Measurements from ENCODE around the gene MEF2D.
A peak's percentile ranks its signal among the peaks of the same experiment; 100 is the strongest.

The MEF2D gene

DNA sequence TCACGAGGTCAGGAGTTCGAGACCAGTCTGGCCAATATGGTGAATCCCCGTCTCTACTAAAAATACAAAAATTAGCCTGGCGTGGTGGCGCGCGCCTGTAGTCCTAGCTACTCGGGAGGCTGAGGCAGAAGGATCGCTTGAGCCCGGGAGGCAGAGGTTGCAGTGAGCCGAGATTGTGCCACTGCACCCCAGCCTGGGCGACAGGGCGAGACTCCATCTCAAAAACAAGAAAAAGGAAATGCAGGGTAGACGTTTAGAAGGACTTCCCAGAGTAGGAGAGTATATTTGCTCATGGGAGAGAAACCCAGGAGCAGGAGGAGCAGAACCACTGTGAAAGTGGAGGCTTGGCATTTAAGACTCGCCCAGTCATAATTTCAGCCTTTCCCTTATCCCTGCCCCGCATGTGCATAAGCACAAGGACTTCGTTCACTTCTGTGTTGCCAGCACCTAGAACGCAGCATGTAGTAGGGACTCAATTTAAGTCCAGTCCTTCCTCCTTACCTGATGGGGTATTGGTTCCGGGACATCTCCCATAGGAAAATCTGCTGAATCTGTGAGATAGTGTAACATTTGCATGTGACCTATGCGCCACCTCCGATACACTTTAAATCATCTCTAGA lies 5.2 kb upstream of the MEF2D start:
- Mint-ChIP-seq H3K27me3 (ENCODE audit: low read depth) (peaks cover 5% of the 10 kb centered on the region), H3K36me3 (ENCODE audit: low read depth) (no peaks in the 10 kb centered on the region), H3K4me3 (peak overlapping the region; percentile 72 to 86 (median 85)), H3K9me3 (no peaks in the 10 kb centered on the region), H3K27ac (peak overlapping the region; percentile 92 to 99 (median 96)), H3K4me1 (peaks cover 74% of the 10 kb centered on the region)
- TF ChIP-seq, protein P1, sequence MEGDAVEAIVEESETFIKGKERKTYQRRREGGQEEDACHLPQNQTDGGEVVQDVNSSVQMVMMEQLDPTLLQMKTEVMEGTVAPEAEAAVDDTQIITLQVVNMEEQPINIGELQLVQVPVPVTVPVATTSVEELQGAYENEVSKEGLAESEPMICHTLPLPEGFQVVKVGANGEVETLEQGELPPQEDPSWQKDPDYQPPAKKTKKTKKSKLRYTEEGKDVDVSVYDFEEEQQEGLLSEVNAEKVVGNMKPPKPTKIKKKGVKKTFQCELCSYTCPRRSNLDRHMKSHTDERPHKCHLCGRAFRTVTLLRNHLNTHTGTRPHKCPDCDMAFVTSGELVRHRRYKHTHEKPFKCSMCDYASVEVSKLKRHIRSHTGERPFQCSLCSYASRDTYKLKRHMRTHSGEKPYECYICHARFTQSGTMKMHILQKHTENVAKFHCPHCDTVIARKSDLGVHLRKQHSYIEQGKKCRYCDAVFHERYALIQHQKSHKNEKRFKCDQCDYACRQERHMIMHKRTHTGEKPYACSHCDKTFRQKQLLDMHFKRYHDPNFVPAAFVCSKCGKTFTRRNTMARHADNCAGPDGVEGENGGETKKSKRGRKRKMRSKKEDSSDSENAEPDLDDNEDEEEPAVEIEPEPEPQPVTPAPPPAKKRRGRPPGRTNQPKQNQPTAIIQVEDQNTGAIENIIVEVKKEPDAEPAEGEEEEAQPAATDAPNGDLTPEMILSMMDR (IDR thresholded peaks at IDR 0.05; ENCODE audit: unreplicated experiment in 3 of 3): no peak

DNA sequence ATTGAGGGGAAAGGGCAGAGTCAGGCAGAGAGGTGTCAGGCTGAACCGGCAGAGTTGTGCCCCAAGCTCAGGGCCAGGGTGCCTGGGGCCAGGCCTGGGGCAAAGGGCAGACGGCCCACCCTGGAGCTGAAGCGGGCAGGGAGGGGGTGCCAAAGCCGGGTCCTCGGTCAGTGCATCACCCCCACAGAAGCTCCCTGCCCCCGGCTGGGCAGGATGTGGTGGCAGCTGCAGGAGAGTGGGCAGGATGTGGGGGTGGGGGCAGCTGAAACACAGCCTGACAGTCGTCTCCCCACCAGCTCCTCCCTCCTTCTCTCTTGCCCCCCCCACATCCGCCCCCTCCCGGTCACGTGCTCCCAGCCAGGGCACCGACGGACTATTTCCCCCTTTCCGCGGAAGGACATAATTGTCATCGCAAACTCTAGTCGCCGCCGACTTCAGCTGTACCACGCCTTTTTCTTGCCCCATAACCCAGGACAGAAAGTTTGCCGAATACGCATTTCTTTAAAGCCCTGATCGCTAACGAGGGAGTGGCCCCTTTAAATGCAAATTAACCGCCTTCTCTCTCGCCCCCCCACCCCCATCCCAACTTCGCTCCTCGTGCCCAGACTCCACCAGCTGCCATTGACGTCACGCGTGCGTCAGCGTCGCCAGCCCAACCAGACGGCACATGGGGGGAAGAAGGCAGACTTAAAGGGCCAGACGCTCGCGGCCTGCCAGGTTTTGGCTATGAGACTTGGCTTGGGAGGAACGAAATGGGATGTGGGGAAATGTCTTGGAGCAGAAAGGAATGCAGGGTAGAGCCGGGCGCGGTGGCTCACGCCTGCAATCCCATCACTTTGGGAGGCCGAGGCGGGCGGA lies 4.5 kb upstream of the MEF2D start:
- Mint-ChIP-seq H3K4me3 (peak overlapping the region; percentile 72 to 86 (median 85)), H3K27me3 (ENCODE audit: low read depth) (peaks cover 5% of the 10 kb centered on the region), H3K4me1 (peaks cover 67% of the 10 kb centered on the region), H3K9me3 (no peaks in the 10 kb centered on the region), H3K27ac (peak overlapping the region; percentile 92 to 99 (median 96)), H3K36me3 (ENCODE audit: low read depth) (no peaks in the 10 kb centered on the region)
- TF ChIP-seq, protein P1 (IDR thresholded peaks at IDR 0.05; ENCODE audit: unreplicated experiment in 3 of 3): no peak

DNA sequence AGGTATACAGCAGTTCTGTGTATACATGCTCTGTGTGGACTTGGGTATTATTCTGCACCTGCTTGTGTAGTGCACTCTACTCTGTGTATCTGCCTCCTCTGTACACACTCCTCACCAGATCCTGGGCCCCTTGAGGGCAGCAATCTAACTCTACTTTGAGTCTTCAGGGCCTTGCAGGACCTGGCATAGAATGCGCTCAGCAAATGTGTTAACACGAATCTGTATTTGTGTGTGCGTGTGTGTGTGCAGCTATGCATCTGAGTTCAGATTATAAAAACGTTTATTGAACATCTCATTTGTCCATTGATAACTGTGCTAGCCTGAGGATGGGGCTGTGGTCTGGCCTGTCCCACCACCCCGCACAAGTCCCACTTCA lies 3.9 kb upstream of the MEF2D start:
- H3K36me3 Mint-ChIP-seq (ENCODE audit: low read depth): no peaks in the 10 kb centered on the region
- TF ChIP-seq, protein P1 (IDR thresholded peaks at IDR 0.05; ENCODE audit: unreplicated experiment in 3 of 3): no peak
- H3K4me3 Mint-ChIP-seq: peak overlapping the region; percentile 72 to 81 (median 78)
- H3K27me3 Mint-ChIP-seq (ENCODE audit: low read depth): peaks cover 4% of the 10 kb centered on the region
- H3K9me3 Mint-ChIP-seq: no peaks in the 10 kb centered on the region
- peaks cover 61% of the 10 kb centered on the region for H3K4me1 Mint-ChIP-seq
- H3K27ac Mint-ChIP-seq: peak overlapping the region; percentile 92 to 99 (median 96)

DNA sequence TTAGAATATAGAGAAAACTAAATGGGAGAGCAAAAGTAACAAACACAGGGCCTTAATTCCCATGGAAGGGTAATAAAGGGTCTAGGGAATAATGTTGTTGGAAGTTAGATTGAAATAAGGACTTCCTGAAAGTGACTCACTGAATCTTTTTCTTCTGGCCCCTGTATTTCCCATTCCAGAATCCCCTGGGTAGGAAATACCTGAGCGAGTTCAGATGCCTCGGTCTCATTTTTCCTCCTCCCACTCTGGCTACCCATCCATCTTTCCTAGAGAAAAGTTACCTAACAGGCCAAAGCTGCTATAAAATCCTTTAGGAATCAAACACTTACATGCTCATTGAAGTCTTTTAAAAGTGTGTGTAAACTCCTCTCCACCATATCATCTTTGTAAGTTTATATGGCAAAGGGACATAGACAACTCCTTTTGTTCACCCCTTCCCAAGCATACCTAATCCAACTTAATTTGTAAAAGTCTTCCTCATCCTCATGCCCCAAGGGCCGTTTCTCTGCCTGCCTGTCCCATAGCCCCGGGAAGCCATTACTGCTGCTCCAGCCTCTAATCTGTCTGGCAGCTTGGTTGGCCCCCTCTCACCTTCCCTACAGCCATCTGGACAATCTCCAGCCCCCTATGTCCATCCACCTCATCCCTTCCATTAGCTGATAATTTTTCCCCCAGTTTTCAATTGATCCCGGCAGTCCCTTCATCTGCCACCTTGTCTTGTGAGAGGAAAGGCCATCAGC lies 3.3 kb upstream of the MEF2D start:
- peak overlapping the region; percentile 72 to 97 (median 78) for H3K4me3 Mint-ChIP-seq
- H3K27me3 Mint-ChIP-seq (ENCODE audit: low read depth): no peaks in the 10 kb centered on the region
- H3K4me1 Mint-ChIP-seq: peaks cover 57% of the 10 kb centered on the region
- H3K36me3 Mint-ChIP-seq (ENCODE audit: low read depth): no peaks in the 10 kb centered on the region
- TF ChIP-seq, protein P1 (IDR thresholded peaks at IDR 0.05; ENCODE audit: unreplicated experiment in 3 of 3): no peak
- no peaks in the 10 kb centered on the region for H3K9me3 Mint-ChIP-seq
- peak overlapping the region; percentile 92 to 99 (median 96) for H3K27ac Mint-ChIP-seq

DNA sequence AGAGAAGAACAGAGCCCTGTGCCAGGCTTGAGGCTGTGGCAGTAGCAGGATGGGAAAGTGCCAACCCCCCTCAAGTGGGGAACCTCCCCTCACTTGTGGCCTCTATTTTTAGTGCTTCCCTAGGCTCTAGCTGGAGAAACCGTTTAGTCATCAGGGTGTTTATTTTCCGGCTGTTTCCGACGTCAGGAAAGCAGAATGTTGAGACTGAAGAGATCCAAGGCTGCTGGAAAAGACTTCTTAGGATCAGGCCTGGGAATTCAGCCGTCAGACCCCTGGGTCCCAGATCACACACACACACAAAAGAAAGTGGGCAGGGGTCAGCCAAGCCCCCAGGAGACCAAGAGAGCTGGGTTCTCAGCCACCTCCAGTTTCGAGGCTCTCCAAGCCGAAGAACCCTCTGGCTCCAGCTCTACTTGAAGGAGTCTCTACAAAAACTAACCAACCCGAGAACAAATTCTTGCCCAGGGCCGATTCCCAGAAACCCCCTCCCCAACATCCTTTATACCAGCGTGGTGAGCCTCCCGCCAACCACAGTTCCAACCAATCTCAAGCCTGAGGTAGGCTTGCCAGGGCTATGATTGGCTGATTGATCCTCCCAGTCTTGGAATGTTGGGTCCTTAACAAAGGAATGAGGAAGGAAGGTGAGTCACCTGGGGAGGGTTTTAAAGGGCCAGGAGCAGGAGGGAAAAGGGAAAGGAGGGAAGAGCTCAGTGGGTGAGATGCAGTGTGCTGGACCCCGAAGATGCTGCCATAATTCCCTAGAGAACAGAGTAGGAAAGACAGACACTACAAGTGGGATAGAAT lies 2.5 kb upstream of the MEF2D start:
- Mint-ChIP-seq H3K27me3 (ENCODE audit: low read depth) (no peaks in the 10 kb centered on the region), H3K4me3 (peak overlapping the region; percentile 59 to 97 (median 66)), H3K4me1 (peaks cover 62% of the 10 kb centered on the region), H3K27ac (peak overlapping the region; percentile 92 to 99 (median 96)), H3K36me3 (ENCODE audit: low read depth) (no peaks in the 10 kb centered on the region), H3K9me3 (no peaks in the 10 kb centered on the region)
- TF ChIP-seq, protein P1 (IDR thresholded peaks at IDR 0.05; ENCODE audit: unreplicated experiment in 3 of 3): no peak
